ENCODE data around the gene CHAC1.

Gene CHAC1

DNA sequence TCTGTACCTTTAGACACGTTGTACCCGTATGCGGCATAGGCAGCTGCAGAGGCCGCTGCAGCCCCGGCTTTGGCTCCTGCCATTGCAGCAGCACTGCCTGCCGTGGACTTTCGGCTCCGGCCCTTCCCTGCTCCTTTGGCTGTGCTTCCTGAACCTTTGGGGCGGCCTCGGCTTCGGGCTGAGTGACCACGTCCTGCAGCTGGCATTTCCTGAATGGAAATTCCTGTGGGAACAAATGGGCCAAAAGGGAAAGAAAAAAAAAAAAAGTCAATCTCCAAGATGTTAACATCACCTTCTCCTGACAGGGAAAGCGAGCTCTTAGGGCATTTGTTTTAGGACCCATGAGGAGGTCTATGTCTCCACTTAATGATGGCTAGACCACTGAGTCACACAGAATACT lies 29.6 kb downstream of the CHAC1 start:
- no peak for DNase-seq

DNA sequence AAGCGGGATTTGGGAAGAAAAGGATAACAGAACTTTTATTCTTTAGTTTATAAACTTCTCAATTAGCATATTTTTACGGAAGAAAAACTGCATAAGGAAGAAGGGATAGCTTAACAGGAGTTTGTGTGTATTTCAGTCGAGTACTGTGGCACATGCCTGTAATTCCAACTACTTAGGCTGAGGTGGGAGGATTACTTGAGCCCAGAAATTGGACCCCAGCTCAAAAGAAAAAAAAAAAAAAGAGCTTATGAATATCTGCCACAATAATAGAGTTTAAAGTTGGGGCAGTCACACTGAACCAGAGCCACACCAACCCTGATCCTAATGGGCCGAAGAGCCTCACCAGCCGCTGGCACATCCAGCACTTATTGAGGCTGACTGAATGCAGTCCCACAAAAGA lies 31.1 kb downstream of the CHAC1 start:
- DNase-seq, result no peak

DNA sequence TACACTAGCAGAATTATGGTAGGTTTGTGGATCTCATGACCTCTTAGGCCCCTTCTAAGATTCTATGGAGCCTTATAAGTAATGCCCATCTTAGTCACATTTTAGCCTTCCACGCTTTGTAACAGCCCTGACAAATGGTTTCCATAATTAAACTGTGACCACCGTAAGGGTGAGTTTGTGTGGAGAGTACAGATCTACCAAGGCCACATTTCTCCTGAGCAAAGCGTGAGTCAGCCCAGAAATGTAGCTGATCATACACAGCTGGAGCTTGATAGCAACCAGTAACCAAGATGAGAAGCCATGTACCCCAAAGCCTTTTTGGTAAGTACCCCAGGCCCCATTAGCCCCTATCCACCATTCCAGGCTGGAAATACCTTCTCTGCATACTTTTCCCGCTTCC lies 31.7 kb downstream of the CHAC1 start:
- DNase-seq, result no peak

DNA sequence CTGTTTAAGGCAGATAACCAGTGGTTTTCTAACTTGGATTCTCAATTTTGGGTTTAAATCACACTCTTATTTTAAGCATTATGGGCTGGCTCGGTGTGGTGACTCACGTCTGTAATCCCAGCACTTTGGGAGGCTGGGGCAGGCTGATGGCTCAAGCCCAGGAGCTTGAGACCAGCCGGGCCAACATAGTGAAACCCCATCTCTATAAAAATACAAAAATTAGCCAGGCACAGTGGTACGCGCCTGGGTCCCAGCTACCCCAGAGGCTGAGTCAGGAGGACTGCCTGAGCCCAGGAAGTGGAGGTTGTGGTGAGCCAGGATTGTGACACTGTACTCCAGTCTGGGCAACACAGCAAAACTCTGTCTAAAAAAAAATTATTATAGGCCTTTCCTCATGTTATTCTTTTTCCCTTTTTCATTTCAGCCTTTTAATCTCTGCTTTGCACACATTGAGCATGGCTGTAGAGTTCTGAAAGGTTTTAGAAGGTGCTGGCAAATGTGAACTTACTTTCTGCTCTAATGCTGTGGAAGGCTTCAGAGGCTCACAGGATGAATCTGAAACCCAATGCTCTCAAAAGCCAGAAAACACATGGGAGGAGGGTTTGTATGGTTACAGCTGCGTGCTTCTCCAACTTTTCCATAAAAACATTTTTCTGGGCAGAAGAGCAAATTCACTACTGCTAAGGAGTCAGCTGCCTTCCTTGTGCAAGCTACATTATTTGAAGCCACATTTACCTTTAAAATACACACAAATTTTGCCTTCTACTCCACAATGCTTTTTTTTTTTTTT lies 32.5 kb downstream of the CHAC1 start:
- DNase-seq, result no peak

DNA sequence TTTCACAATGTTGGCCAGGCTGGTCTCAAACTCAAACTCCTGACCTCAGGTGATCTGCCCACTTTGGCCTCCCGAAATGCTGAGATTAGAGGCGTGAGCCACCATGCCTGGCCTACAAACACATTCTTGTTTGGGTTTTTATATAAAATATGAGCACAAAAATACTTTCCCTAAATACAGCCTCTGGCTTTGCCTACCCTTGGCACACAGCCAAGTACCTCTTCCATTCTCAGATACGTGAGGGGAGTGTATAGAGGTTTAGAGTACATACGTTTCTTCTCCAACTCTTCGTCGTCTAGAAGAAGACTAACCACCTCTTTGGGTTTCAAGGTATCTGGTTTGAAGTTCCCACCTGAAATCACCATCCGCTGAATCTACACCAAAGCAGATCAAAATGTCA lies 33.5 kb downstream of the CHAC1 start:
- DNase-seq, result no peak

DNA sequence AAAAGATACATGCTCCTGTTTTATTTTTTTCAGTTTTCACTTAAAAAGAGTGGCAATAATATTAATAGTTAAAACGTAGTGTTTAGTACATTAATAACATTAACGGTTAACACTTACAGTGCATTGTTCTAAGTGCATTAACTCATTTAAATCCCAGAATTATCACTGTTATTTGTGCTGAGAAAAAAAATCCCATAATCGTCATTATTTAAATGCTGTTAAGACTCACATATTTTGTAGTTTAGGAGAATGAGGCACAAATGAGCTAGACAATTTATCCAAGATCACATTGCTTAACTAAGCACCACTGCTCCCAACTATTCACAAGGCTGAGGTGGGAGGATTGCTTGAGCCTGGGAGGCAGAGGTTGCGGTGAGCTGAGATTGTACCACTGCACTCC lies 34.9 kb downstream of the CHAC1 start:
- DNase-seq, result no peak

DNA sequence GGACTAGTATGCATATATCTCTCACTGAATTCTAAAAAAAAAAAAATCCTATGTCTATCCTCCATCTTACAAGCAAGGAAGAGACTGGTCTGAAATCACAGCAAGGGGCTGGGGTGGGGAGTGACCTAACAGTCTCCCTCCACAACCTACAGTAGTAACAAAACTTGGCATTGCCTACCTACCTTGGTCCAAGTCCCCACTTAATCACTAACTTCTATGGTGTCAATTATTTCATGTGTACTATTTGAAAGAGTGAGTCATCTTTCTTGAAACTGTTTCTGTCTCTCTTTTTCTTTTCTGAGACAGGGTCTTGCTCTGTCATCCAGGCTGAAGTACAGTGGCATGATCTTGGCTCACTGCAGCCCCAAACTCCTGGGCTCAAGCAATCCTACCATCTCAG lies 36.8 kb downstream of the CHAC1 start:
- no peak for DNase-seq

DNA sequence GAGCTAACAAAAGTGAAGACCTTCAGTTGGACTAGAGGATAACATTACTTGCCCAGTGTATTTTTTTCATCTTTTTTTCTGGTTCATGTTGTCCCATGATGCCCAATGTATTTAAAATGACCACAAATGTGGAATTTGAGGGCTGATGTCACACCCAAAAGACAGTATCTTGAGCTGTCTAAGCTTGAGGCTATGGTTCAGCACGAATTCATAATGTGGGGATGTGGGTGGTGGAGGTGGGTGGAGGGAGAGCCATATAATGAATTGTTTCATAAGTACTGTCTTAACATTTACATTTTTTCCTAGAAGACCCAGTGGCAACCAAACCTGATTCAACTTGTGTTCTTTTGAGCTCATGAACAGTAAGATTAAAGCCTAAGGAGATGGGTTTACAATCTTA lies 37.5 kb downstream of the CHAC1 start:
- DNase-seq, result no peak

DNA sequence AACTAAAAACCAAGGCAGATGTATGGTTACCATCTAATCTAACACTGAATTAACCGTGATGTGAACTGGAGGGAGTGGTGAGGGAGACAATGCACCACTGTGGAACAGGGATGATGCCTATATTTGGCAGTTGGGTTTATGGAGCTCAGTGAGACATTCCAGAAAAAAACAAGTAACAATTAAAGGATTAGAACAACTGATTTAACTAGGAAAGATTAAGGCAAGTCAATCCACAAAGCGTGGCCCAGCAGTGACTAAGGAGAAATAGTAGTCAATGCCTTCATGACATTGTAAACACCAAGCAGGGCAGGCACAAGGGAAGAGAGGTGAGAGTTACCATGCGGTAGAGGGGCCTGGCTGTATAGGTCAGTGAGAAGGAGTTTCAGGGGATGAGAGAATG lies 38.1 kb downstream of the CHAC1 start:
- no peak for DNase-seq

DNA sequence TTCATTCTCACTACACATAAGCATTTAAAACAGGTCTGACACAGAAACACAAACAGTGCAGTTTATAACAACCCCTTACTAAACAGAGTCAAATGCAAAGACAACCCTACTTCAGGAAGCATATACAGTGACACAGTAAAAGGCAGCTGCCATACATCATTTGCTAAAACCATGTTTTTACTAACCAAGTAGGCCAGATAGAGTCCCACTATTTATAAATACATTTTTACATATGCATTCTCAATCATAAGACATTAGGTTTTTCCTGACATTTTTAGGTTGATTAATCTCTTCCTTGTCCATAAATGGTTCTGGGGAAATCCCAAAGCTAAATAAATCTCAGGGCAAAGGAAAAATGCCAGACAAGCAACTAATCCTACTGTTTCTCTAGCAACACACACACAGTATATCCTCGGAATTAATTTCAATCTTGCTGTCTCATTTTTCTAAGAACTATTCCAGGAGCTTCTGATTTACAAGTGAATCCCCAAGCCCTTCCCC lies 39.0 kb downstream of the CHAC1 start:
- no peak for DNase-seq

DNA sequence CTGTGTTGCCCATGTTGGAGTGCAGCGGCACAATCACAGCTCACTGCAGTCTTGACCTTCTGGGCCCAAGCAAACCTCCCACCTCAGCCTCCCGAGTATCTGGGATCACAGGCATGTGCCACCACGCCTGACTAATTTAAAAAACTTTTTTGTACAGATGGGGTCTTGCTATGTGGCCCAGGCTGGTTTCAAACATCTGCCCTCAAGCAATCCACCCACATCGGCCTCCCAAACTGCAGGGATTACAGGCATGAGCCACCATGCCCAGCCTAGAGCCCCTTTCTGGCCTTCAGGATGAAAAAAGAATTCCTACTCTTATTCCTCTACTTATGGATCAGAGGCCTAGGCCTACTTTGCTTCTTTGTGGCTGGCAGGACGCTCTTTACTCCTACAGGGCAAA lies 39.6 kb downstream of the CHAC1 start:
- no peak for DNase-seq

DNA sequence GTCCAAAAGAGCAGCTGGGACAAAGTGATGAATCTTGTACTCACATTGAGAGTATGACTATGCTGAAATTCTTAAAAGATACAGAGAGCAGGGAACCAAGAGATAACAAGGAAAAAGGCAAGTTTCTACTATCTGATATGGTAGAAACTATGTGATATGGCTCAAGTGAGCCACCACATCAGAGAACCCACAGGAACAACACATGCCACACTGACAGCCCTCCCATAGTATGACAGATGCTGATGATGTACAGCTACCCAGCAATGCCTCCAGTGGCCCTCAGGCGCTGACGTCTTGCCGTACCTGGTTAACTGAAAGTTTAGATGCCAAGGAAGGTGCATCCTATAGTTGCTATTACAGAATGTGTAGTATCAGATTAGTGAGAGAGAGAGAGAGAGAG lies 42.4 kb downstream of the CHAC1 start:
- DNase-seq, result no peak

DNA sequence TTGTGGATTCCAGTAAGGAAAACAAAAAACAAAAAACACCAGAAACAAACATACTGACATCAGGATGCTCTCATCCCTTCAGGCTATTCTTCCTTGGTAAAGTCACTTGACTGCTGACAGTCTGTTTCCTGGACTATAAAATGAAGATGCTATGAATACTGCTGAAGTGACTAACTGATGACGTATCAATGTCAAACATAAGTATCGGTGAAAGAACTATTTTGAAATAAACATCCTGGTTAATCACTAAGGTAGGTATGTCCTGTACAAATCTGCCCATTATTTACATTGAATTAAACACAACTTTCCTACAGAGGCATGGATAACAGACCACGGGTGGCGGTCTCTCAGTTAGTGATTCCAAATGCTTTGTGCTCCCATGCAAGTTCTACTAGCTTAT lies 45.9 kb downstream of the CHAC1 start:
- DNase-seq, result no peak

DNA sequence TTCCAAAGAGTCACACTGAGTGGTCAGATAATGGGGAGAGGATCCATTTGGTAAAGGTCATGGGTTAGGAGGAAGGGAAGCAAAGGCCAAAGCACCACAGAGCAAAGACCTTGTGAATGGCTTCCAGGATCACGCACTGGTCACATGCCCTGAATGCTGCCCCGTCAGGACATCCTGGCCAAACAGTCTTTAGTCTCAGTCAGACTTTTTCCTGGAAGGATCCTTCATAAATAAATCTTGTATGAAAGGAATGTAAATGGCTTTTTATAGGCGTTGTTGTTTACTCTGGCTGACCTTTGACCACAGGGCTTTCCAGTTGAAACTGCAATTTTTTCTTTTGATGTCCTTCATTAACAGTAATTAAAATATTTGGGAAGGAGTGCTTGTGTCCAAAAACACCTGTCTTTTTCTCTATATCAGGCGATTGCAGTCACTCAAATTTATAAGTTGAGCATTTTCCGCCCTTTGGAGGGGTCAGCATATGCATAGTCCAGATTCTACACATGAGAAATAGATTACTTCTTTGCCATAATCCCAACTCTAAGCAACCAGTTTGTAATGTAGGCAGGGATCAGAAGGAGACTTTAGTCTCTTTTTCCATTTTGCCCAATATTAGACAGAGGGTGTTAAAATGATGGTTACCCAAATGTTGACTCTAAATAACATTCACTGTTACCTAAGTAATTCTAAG lies 48.4 kb downstream of the CHAC1 start:
- no peak for DNase-seq

DNA sequence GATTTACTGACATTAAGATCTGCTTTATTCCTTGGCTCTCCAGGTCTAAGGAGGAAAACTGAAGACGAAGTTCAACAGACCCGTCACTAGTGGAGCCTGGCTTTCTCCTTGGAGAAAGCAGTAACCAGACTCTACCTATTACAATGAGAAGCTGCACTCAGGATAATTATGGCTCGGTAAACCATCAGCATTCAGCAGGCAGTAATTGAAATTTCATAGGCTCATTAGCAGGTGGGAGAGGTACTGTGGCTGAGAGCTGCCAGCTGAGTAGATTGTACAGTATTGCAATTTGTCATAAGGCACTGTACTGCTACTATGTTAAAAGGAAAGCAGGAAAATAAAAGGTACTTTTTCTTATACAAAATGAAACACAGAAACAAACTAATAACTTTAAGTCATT lies 51.2 kb downstream of the CHAC1 start:
- no peak for DNase-seq

All from hypothalamus (tissue), 51 donors.